ENCODE measurements around the gene SCAI.

Gene SCAI

DNA sequence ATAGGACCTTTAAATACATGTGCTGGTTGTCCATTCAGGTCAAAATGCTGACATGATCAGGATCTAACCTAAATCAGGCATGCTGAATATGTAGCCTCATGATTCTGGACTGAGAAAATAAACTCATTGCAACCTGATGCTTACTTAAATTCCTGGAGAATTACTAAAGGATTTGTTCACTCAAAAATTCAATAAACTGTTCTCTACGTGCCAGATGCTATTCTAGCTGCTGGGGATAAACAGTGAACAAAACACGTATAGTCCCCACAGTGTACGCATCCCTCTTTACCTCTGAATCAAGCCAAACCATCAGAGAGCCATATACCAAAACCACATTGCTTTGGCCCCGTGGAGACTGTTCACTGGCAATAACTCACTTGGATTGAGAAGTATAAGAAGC lies 6.1 kb downstream of the SCAI start:
- H3K4me3 ChIP-seq (ENCODE audit: low read length): no peak overlapping the region
- peak; percentile 81 for DNase-seq (ENCODE audit: low read depth)
- TF ChIP-seq, protein P1, sequence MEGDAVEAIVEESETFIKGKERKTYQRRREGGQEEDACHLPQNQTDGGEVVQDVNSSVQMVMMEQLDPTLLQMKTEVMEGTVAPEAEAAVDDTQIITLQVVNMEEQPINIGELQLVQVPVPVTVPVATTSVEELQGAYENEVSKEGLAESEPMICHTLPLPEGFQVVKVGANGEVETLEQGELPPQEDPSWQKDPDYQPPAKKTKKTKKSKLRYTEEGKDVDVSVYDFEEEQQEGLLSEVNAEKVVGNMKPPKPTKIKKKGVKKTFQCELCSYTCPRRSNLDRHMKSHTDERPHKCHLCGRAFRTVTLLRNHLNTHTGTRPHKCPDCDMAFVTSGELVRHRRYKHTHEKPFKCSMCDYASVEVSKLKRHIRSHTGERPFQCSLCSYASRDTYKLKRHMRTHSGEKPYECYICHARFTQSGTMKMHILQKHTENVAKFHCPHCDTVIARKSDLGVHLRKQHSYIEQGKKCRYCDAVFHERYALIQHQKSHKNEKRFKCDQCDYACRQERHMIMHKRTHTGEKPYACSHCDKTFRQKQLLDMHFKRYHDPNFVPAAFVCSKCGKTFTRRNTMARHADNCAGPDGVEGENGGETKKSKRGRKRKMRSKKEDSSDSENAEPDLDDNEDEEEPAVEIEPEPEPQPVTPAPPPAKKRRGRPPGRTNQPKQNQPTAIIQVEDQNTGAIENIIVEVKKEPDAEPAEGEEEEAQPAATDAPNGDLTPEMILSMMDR (conservative IDR thresholded peaks at IDR 0.05; ENCODE audit: low read length): no peak

DNA sequence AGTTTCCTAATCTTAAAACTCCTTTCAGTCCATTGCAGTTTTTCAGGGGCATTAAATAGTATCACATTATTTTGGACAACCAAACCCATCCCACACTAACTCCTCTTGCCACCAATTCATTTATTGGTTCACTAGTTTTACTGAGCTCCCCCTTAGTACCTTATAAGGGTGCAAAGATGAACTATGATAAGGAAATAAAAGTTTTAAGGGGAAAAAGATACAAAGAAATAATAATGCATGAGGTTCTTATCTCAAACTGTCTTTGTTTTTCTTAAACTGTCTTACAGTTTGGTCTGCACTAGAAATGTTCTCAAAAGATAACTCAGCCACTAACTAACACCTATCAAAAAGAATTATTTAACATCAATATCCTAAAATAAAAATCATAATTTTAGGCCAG lies 8.4 kb downstream of the SCAI start:
- TF ChIP-seq, protein P1 (conservative IDR thresholded peaks at IDR 0.05; ENCODE audit: low read length): no peak
- no peak for DNase-seq (ENCODE audit: low read depth)
- no peak overlapping the region for H3K4me3 ChIP-seq (ENCODE audit: low read length)

DNA sequence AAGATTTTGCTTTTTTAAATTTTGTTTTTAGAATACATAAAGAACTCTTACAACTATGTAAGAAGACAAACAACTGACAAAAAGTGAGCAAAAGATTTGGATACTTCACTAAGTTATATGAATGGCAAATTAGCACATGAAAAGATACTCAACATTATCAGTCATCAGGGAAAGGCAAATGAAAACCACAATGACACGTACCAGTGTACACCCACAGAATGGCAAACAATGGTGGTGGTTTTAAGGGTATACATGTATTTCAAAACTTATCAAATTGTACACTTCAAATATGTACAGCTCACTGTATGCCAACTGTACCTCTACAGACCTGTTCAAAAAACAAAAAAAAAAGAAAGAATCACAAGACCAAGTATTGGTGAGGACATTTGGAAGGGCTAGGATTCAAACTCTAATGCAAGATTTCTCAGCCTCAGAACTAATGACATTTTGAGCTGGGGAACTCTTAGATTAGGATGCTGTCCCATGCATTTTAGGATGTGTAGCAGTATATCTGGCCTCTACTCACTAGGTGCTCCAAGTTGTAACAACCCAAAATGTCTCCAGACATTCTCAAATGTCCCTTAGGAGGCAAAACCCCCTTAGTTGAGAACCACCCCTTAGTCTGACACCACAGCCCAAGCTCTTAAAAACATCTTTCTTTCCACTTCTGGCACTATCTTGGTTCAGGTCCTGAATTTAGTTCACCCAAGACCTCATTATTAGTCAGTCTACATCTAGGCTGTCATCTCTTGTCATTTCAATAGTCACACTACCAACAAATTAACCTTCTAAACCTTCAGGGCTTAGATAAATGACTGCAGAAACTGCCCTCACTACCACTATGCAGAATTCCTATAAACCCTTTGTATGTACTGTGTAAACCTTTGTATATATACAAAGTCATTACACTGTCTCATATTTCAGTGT lies 9.7 kb downstream of the SCAI start:
- no peak overlapping the region for H3K4me3 ChIP-seq (ENCODE audit: low read length)
- TF ChIP-seq, protein P1 (conservative IDR thresholded peaks at IDR 0.05; ENCODE audit: low read length): no peak
- no peak for DNase-seq (ENCODE audit: low read depth)

DNA sequence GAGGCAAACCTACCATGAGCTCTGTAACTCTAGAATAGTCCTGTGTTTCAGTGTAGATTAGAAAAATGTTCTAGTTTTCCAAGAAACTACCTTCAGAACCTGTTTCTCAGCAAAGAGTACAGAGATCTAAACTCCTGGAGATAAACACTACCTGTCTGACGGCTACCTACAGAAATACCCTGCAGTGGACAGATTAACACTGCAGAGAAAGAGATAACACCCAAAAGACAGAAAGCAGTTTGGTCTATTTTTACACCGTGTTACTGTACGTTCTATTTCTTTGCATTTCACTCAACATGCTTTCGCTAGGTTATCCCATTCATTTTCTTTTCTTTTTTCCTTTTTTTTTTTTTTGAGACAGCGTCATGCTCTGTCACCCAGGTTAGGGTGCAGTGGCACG lies 11.6 kb downstream of the SCAI start:
- TF ChIP-seq, protein P1 (conservative IDR thresholded peaks at IDR 0.05; ENCODE audit: low read length): no peak
- DNase-seq (ENCODE audit: low read depth): no peak
- H3K4me3 ChIP-seq (ENCODE audit: low read length): no peak overlapping the region

DNA sequence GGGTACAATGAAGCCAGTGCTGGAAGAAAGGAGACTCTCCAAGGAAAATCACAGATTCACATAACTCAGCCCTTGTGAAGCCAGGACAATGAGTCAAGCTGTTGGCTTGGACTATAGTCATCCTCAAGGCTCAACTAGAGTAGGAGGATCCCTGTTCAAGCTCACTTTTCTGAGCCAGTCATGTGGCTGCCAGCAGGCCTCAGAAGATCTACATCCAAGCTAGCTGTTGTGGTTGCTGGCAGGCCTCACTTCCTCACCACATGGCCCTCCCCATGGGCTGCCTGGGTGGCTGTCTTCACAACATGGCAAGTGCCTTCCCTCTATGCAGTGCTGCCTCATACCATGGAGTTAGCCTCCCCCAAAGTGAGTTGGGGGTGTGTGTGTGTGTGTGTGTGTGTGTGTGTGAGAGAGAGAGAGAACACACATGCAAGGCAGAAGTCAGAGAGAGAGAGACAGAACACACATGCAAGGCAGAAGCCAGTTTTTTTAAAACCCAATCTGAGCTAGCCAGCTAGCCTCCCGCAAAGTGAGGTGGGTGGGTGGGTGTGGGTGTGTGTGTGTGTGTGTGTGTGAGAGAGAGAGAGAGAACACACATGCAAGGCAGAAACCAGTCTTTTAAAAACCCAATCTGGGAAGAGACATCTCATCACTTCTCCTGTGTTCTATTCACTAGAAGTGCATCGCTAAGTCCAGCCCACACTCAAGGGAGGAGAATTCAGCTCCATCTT lies 17.1 kb downstream of the SCAI start:
- DNase-seq (ENCODE audit: low read depth): peak; percentile 100
- TF ChIP-seq, protein P1 (conservative IDR thresholded peaks at IDR 0.05; ENCODE audit: low read length): no peak

DNA sequence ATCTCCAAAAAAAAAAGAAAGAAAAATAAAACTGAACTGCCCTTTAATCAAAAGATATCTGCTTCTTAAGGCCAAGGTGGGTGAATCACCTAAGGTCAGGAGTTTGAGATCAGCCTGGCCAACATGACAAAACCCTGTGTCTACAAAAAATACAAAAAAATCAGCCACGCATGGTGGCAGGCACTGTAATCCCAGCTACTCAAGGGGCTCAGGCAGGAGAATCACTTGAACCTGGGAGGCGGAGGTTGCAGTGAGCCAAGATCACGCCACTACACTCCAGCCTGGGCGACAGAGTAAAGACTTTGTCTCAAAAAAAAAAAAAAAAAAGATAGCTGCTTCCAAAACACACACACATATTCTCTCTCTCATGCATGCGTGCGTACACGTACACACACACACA lies 17.8 kb downstream of the SCAI start:
- TF ChIP-seq, protein P1 (conservative IDR thresholded peaks at IDR 0.05; ENCODE audit: low read length): no peak
- no peak overlapping the region; the same call in 1 of the 2 replicates for H3K4me3 ChIP-seq (ENCODE audit: low read length)
- DNase-seq (ENCODE audit: low read depth): peak; percentile 16

More for the DNA sequence above, 17.1 kb downstream of the SCAI start:
- no peak overlapping the region; the same call in 1 of the 2 replicates for H3K4me3 ChIP-seq (ENCODE audit: low read length)
